ENCODE measurements around the gene PTPRD. TPM values are rescaled to one million over a fixed set of nuclear protein-coding genes. Genes with fewer than 3 reads are reported as not detected.

The PTPRD gene
- polyA plus RNA-seq (2013, experiment 1 of 2) = 103 TPM
- 109 TPM for polyA plus RNA-seq (2013, experiment 2 of 2)

DNA sequence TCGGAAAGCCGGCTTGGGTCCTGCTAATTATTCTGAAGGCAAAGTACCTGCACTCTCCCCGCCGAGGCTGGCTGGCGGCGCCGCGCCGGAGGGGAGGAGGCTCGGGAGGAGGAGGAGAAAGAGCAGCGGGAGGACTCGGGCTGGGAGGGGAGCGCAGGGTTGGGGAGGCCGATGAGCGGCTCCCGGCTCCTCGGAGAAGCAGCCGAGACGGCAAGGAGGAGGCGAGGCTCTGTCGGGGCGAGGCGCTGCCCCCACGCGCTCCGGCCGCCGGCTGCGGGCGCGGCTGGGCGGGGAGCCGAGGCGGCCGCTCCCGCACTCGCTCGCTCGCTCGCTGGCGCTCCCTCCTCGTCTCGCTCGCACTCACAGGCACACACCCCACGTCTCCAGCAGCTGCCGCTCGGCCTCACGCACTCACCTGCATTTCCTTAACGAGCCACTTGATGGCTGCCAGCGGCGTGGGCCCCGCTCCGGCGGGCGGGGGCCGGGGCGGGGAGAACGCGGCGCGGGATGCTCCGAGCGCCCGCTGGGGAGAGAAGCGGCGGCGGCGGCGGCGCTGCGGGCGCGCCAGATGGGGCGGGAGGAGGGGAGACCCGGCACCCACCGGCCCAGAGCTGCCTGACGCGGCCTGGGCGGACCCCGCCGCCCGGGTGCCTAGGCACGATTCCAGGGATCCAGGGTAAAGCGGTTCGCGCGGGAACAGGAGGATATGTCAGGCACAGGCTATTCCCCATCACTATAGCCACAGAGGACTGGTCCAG, at the start of gene PTPRD:
TSS of gene PTPRD (minus strand) at position 362 of the 758 bp plus-strand sequence.
- Histone ChIP-seq H3K9me3 (ENCODE audit: control insufficient read depth, low read length) (no peaks in the 10 kb centered on the region), H3K4me3 (ENCODE audit: extremely low read depth, insufficient read depth, low read length, poor library complexity, severe bottlenecking) (peak within 1 kb of the TSS; percentile 38), H3K27ac (ENCODE audit: low read depth, low read length, severe bottlenecking) (no peak within 1 kb of the TSS), H3K4me1 (ENCODE audit: control insufficient read depth, insufficient read depth, low read length, poor library complexity, severe bottlenecking) (no peaks in the 10 kb centered on the region), H3K36me3 (ENCODE audit: control insufficient read depth, insufficient read depth, low read length) (no peaks in the 10 kb centered on the region)
- WGBS, 2 experiments (ENCODE audit: insufficient coverage in 2 of 2) = 0% methylated on average over 55 to 69 of the region's 87 CpGs

DNA sequence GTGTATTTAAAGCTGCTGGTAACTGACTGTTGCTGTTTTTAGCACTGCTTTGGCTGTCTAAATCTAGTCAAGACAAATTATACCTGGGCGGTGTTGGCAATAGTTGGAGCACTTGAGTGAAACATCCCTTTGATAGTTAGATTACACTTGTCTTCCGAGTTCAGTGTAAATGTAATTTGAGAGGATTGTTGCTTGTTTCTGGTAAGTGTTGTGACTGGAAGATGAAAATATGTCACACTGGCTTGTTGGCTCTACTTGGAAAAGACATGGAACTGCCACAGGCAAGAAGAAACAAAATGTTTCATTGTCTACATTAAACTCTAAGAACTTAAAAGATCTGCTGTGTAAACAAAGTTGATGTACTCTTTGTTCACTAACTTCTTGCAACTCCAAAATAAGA, 49.2 kb upstream of the PTPRD start:
- H3K4me1 ChIP-seq (ENCODE audit: control insufficient read depth, insufficient read depth, low read length, poor library complexity, severe bottlenecking) = no peaks in the 10 kb centered on the region
- H3K27ac ChIP-seq (ENCODE audit: low read depth, low read length, severe bottlenecking) = no peak overlapping the region
- H3K4me3 ChIP-seq (ENCODE audit: extremely low read depth, insufficient read depth, low read length, poor library complexity, severe bottlenecking) = no peak overlapping the region
- H3K9me3 ChIP-seq (ENCODE audit: control insufficient read depth, low read length) = no peaks in the 10 kb centered on the region
- 93 to 100% methylated on average over 1 to 2 of the region's 2 CpGs for WGBS, 2 experiments (ENCODE audit: insufficient coverage in 2 of 2)
- no peaks in the 10 kb centered on the region for H3K36me3 ChIP-seq (ENCODE audit: control insufficient read depth, insufficient read depth, low read length)

DNA sequence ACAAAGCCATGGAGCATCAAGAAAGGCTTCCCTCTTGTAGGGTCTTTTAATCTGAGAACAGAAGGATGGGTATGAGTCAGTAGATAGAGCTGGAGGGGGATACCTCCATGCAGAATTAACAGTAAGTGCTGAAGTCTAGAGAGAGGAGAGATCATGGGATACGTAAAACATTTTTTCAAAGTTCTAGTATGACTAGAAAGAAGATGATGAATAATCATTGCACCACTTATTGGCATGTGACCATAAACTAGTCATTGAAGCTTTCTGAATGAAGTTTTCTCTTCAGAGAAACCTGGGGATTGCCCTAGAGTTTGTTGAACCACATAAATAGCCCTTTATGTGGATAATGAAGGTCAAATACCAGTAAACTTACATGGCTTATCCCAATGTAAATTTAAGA, 48.6 kb upstream of the PTPRD start:
- Histone ChIP-seq H3K4me1 (ENCODE audit: control insufficient read depth, insufficient read depth, low read length, poor library complexity, severe bottlenecking) (no peaks in the 10 kb centered on the region), H3K9me3 (ENCODE audit: control insufficient read depth, low read length) (no peaks in the 10 kb centered on the region)
- no CpG with 5 or more reads among the region's 1 CpG for WGBS, 2 experiments (ENCODE audit: insufficient coverage in 2 of 2)

GRCh38 chr9:10651012-10651411, 38.2 kb upstream of the PTPRD start:
- WGBS, 2 experiments (ENCODE audit: insufficient coverage in 2 of 2) = no CpG with 5 or more reads among the region's 2 CpGs
- no peaks in the 10 kb centered on the region for H3K4me1 ChIP-seq (ENCODE audit: control insufficient read depth, insufficient read depth, low read length, poor library complexity, severe bottlenecking)

More for the DNA sequence above, 48.6 kb upstream of the PTPRD start:
- no peaks in the 10 kb centered on the region for H3K36me3 ChIP-seq (ENCODE audit: control insufficient read depth, insufficient read depth, low read length)
- H3K4me3 ChIP-seq (ENCODE audit: extremely low read depth, insufficient read depth, low read length, poor library complexity, severe bottlenecking) = no peak overlapping the region
- no peak overlapping the region for H3K27ac ChIP-seq (ENCODE audit: low read depth, low read length, severe bottlenecking)

GRCh38 chr9:10649076-10649475, 36.3 kb upstream of the PTPRD start:
- Histone ChIP-seq H3K27ac (ENCODE audit: low read depth, low read length, severe bottlenecking) (no peak overlapping the region), H3K36me3 (ENCODE audit: control insufficient read depth, insufficient read depth, low read length) (no peaks in the 10 kb centered on the region), H3K4me1 (ENCODE audit: control insufficient read depth, insufficient read depth, low read length, poor library complexity, severe bottlenecking) (no peaks in the 10 kb centered on the region), H3K9me3 (ENCODE audit: control insufficient read depth, low read length) (no peaks in the 10 kb centered on the region), H3K4me3 (ENCODE audit: extremely low read depth, insufficient read depth, low read length, poor library complexity, severe bottlenecking) (no peak overlapping the region)
- WGBS, 2 experiments (ENCODE audit: insufficient coverage in 2 of 2) = no CpG with 5 or more reads among the region's 1 CpG

More at GRCh38 chr9:10651012-10651411, 38.2 kb upstream of the PTPRD start:
- no peak overlapping the region for H3K27ac ChIP-seq (ENCODE audit: low read depth, low read length, severe bottlenecking)
- no peak overlapping the region for H3K4me3 ChIP-seq (ENCODE audit: extremely low read depth, insufficient read depth, low read length, poor library complexity, severe bottlenecking)
- no peaks in the 10 kb centered on the region for H3K9me3 ChIP-seq (ENCODE audit: control insufficient read depth, low read length)
- H3K36me3 ChIP-seq (ENCODE audit: control insufficient read depth, insufficient read depth, low read length) = no peaks in the 10 kb centered on the region

DNA sequence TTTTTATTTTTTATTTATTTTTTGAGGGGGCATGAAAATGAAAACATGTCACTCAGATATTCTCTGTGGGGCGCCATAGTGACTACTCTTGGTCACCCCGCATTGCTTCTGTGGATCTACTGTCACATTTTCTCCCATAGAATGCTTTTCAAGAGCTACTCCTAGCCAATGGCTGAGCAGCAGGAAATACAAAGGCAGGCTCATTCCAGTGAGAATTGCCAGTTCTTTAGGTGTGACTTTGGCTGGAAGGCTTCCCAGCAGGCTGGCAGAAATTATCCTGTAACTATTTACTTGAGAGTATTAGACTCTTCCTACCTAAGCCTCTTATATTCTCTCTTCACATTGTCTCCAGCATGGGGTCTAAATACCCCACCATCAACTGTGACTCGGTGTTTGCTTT, 21.0 kb upstream of the PTPRD start:
- no CpG with 5 or more reads among the region's 3 CpGs for WGBS, 2 experiments (ENCODE audit: insufficient coverage in 2 of 2)
- no peak overlapping the region for H3K27ac ChIP-seq (ENCODE audit: low read depth, low read length, severe bottlenecking)
- H3K4me1 ChIP-seq (ENCODE audit: control insufficient read depth, insufficient read depth, low read length, poor library complexity, severe bottlenecking) = no peaks in the 10 kb centered on the region
- H3K36me3 ChIP-seq (ENCODE audit: control insufficient read depth, insufficient read depth, low read length) = no peaks in the 10 kb centered on the region
- no peaks in the 10 kb centered on the region for H3K9me3 ChIP-seq (ENCODE audit: control insufficient read depth, low read length)
- H3K4me3 ChIP-seq (ENCODE audit: extremely low read depth, insufficient read depth, low read length, poor library complexity, severe bottlenecking) = no peak overlapping the region

GRCh38 chr9:10614196-10614800, 1.5 kb upstream of the PTPRD start:
- no peak overlapping the region for H3K27ac ChIP-seq (ENCODE audit: low read depth, low read length, severe bottlenecking)

DNA sequence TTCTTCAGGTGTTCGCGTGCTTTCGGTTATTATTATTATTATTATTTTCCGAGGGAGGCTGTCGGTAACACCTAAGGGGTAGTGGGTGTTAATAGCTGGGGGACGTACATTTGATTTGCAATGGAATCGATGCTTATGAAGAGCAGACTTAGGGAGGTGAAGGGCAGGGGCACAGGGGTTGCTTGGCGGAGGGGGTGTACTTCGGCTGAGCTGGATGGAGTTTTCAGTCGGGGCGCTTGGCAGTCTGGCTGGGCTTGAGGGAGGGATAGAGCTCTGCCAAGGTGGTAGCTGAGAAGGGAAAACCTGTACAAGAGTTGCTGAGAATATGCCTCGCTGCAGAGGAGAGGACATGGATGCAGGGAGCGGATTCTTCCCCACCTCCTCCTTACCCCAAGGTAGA, 617 bp upstream of the PTPRD start:
- Histone ChIP-seq H3K4me1 (ENCODE audit: control insufficient read depth, insufficient read depth, low read length, poor library complexity, severe bottlenecking) (no peaks in the 10 kb centered on the region), H3K36me3 (ENCODE audit: control insufficient read depth, insufficient read depth, low read length) (no peaks in the 10 kb centered on the region), H3K9me3 (ENCODE audit: control insufficient read depth, low read length) (no peaks in the 10 kb centered on the region), H3K27ac (ENCODE audit: low read depth, low read length, severe bottlenecking) (no peak overlapping the region), H3K4me3 (ENCODE audit: extremely low read depth, insufficient read depth, low read length, poor library complexity, severe bottlenecking) (peak overlapping the region; percentile 38)
- WGBS, 2 experiments (ENCODE audit: insufficient coverage in 2 of 2) = 4 to 16% methylated on average over 5 to 6 of the region's 13 CpGs

More at GRCh38 chr9:10614196-10614800, 1.5 kb upstream of the PTPRD start:
- H3K9me3 ChIP-seq (ENCODE audit: control insufficient read depth, low read length) = no peaks in the 10 kb centered on the region
- no peaks in the 10 kb centered on the region for H3K4me1 ChIP-seq (ENCODE audit: control insufficient read depth, insufficient read depth, low read length, poor library complexity, severe bottlenecking)
- WGBS, 2 experiments (ENCODE audit: insufficient coverage in 2 of 2) = 80 to 82% methylated on average over 3 to 5 of the region's 9 CpGs
- H3K4me3 ChIP-seq (ENCODE audit: extremely low read depth, insufficient read depth, low read length, poor library complexity, severe bottlenecking) = no peak overlapping the region
- no peaks in the 10 kb centered on the region for H3K36me3 ChIP-seq (ENCODE audit: control insufficient read depth, insufficient read depth, low read length)

DNA sequence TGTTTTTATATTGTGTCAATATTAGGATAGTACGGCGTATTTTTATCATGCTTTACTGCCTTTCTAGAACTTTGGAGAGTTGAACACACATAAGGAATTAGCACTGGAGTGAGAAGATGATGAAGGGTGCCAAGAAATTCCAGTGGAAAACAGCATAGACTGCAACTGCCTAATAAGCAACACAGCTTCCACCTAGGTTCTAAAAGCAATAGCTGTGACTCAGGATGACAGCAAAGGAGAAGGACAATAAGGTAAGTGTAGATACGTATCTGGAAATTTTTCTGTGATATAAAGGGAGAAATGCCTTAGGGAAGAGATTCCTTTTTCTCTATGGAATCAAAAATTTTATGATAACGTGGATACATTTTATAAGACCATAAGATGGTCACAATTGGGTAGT, 7.4 kb downstream of the PTPRD start:
- no peaks in the 10 kb centered on the region for H3K36me3 ChIP-seq (ENCODE audit: control insufficient read depth, insufficient read depth, low read length)
- no peak overlapping the region for H3K4me3 ChIP-seq (ENCODE audit: extremely low read depth, insufficient read depth, low read length, poor library complexity, severe bottlenecking)
- H3K4me1 ChIP-seq (ENCODE audit: control insufficient read depth, insufficient read depth, low read length, poor library complexity, severe bottlenecking) = no peaks in the 10 kb centered on the region
- WGBS, 2 experiments (ENCODE audit: insufficient coverage in 2 of 2) = 89 to 94% methylated on average over 1 to 3 of the region's 4 CpGs
- no peak overlapping the region for H3K27ac ChIP-seq (ENCODE audit: low read depth, low read length, severe bottlenecking)
- no peaks in the 10 kb centered on the region for H3K9me3 ChIP-seq (ENCODE audit: control insufficient read depth, low read length)

GRCh38 chr9:10604927-10605326, 7.9 kb downstream of the PTPRD start:
- 88% methylated on average over 1 of the region's 1 CpG; no CpG with 5 or more reads in 1 of the 2 experiments for WGBS, 2 experiments (ENCODE audit: insufficient coverage in 2 of 2)
- Histone ChIP-seq H3K27ac (ENCODE audit: low read depth, low read length, severe bottlenecking) (no peak overlapping the region), H3K9me3 (ENCODE audit: control insufficient read depth, low read length) (no peaks in the 10 kb centered on the region), H3K4me1 (ENCODE audit: control insufficient read depth, insufficient read depth, low read length, poor library complexity, severe bottlenecking) (no peaks in the 10 kb centered on the region), H3K36me3 (ENCODE audit: control insufficient read depth, insufficient read depth, low read length) (no peaks in the 10 kb centered on the region), H3K4me3 (ENCODE audit: extremely low read depth, insufficient read depth, low read length, poor library complexity, severe bottlenecking) (no peak overlapping the region)

GRCh38 chr9:10597801-10598200, 15.0 kb downstream of the PTPRD start:
- H3K27ac ChIP-seq (ENCODE audit: low read depth, low read length, severe bottlenecking) = no peak overlapping the region
- no peak overlapping the region for H3K4me3 ChIP-seq (ENCODE audit: extremely low read depth, insufficient read depth, low read length, poor library complexity, severe bottlenecking)
- H3K4me1 ChIP-seq (ENCODE audit: control insufficient read depth, insufficient read depth, low read length, poor library complexity, severe bottlenecking) = no peaks in the 10 kb centered on the region
- no peaks in the 10 kb centered on the region for H3K9me3 ChIP-seq (ENCODE audit: control insufficient read depth, low read length)
- 89 to 100% methylated on average over 1 to 2 of the region's 3 CpGs for WGBS, 2 experiments (ENCODE audit: insufficient coverage in 2 of 2)
- H3K36me3 ChIP-seq (ENCODE audit: control insufficient read depth, insufficient read depth, low read length) = no peaks in the 10 kb centered on the region

All from mesodermal cell (in vitro differentiated cells).